Heart left ventricle (tissue), 13 donors: ENCODE data around the gene ZNF429.

Source experiments
- CTCF ChIP-seq, 12 donors: fragments of 200-600 bp; sonication (generic) in 4 of 12; IDR thresholded peaks; one replicate each; pipeline versions ENCODE4 v1.5.0 to v1.8.0; 2018 to 2022; ENCODE audit warnings: antibody characterized with exemption in 12 of 12, mild to moderate bottlenecking in 5 of 12
- POLR2A ChIP-seq, 2 donors: fragments of 450-650 bp; IDR thresholded peaks; one replicate each; pipeline ENCODE4 v1.6.1; 2017; ENCODE audit warnings: antibody characterized with exemption in 2 of 2, mild to moderate bottlenecking in 2 of 2, moderate library complexity in 2 of 2
- donor health status: ischemic (EF 13 %, LVEDD 7.1; RV severe dilation, severe dysfunction).
- donor health status: DM: no; HTN: yes; CAD: no.
- donor health status: DM: no; HTN: no; CAD: no.
- donor health status: ischemic (EF 25% LVEDD 6.9; RV normal size, moderate dysfunction).
- donor health status: ischemic (EF 25% LVEDD 5.7; RV mildly dilated, moderate dysfunction).
- donor health status: ischemic (EF 35%, LVEDD 5.7; RV mildly dilated, moderate dysfunction).
- donor health status: nonischemic (EF 11% LVEDD 7.7; RV severe dilation, severe dysfunction).
- donor health status: DM: yes; HTN: yes; CAD: no.
- donor health status: PGD.
- donor health status: ischemic (EF 29% LVEDD 5.4; RV normal size, mild dysfunction).
- donor health status: nonischemic (EF 23%, LVEDD 6.1; RV moderate dilation, normal function).

- TF ChIP-seq CTCF (IDR thresholded peaks at IDR 0.05) (no peak), POLR2A (IDR thresholded peaks at IDR 0.05) (no peak)
Measured at GRCh38 chr19:21603431-21604231, 98.2 kb downstream of the ZNF429 start.
